Glomerular endothelial cell (primary cell): ENCODE data around the gene ZNF479. TPM values are rescaled to one million over a fixed set of nuclear protein-coding genes. Genes with fewer than 3 reads are reported as not detected.
"Not testable (repeated sequence)": the region's sequence is repeated elsewhere in the genome, so short reads cannot be mapped to it uniquely, and the experiment has no call there.

ENCODE experiments used
- DNase-seq: peaks from one replicate; pipeline ENCODE4 v3.0.0-alpha.2; 2011; ENCODE audit warnings: low read depth, low spot score; ENCODE audit errors: extremely low read depth
- total RNA-seq: library from RNA; depleted of rRNA; stranded (reverse); fragments of >200 nt; gene quantifications from 2 replicates; pipeline ENCODE4 v1.2.3, GENCODE V29; 2015

ZNF479 gene
- not detected in 2 replicates for total RNA-seq

DNA sequence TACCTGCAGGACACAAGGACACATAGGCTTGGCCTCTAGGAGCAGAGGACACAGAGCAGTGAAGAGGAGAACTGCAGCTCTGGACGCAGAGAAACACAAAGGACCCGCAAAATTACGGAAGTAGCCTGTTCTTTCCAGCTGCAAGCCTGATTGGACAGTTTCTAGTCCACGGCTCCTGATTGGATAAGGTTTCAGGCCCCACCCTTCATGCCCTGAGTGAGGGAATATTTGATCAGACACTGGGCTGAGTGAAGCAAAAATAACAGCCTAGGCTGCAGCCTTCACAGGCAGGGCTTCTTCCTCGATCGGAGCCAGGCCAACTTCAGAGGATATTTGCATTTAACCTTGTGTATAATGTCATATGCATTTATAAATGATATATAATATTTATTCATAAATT, at the start of gene ZNF479:
Gene ZNF479 (minus strand): TSS at position 101 of the 400 bp plus-strand sequence. CDS start 112 bp downstream, outside the sequence.
- not testable (repeated sequence) for DNase-seq

DNA sequence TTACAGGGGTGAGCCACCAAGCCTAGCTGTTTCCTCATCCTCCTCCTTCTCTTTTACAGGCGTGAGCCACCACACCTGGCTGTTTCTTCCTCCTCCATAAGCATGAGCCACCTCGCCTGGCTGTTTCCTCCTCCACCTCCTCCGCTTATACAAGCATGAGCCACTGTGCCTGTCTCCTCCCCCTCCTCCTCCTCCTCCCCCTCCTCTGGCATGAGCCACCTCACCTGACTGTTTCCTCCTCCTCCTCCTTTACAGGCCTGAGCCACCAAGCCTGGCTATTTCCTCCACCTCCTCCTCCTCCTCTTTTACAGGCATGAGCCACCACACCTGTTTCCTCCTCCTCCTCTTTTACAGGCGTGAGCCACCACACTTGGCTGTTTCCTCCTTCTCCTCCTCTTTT, 49.8 kb upstream of the ZNF479 start:
- no peak for DNase-seq

DNA sequence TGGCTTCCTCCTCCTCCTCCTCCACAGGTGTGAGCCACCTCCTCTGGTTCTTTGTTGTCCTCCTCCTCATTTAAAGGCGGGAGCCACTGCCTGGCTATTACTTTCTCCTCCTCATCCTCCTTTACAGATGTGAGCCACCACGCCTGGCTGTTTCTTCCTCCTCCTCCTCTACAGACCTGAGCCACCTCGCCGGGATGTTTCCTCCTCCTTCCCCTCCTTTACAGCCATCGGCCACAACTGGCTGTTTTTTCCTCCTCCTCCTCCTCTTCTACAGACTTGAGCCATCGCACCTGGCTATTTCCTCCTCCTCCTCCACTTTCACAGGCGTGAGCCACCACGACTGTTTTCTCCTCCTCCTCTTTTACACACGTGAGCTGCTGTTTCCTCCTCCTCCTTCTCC, 49.0 kb upstream of the ZNF479 start:
- no peak for DNase-seq

GRCh38 chr7:57179776-57180415, 47.7 kb upstream of the ZNF479 start:
- no peak for DNase-seq

DNA sequence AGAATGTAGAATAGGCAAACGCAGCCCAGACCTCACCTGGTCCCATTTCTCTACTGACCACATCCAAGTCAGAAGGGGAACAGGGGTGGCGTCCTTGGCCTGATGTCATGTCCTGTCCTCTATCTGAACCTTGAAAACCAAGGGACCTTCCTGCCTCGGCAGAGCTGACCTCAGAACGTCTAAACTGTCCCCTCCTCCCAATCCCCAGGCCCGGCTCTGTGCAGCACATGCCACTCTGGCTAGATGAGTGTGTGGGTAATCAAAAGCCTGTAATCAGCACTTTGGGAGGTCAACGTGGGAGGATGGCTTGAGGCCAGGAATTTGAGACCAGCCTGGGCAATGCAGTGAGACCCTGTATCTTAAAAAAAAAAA, 46.5 kb upstream of the ZNF479 start:
- no peak for DNase-seq

DNA sequence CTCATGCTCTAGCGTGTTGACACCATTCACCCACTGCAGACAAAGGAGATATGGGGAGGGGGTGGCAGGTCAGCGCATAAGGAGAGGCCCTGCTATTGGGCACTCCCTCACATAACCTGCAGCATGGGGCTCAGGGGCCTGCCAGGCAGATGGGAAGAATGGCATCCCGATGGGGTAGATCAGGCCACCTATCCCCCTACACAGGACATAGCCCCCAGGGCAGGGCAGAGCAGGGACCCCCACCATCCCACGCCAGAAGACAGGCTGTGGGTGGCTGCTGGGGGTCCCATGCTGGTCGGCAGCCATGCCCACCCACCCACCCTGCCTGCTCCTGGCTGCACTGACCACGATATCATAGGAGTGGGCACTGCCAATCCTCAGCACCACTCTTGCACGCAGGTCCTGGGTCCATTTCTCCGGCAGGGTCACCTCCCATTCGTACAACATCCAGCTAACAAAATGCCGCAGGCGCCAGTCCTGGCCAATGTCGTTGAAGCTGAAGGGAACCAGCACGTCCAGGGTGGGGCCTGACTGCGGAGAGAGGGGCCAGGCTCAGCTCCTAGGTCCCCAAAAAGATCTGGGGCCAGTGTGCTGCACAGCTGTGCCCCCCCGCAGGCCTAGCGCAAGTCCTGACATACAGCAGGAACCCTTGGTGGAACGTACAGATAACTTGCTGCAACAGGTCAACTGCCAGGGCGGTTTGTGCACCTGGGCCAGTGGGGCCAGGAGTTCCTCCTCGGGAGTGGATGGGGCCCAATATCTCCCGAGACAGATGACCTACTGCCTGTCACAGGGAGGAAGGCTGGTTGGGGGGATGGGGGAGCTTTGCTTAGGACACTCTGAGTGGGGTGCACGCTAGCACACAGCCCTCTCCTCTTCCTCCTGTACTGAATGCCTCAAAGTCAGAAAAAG, 45.9 kb upstream of the ZNF479 start:
- DNase-seq = no peak

GRCh38 chr7:57176928-57177635, 44.8 kb upstream of the ZNF479 start:
- no peak for DNase-seq

- DNase-seq = no peak
Measured at GRCh38 chr7:57165285-57165899, 33.2 kb upstream of the ZNF479 start.

DNA sequence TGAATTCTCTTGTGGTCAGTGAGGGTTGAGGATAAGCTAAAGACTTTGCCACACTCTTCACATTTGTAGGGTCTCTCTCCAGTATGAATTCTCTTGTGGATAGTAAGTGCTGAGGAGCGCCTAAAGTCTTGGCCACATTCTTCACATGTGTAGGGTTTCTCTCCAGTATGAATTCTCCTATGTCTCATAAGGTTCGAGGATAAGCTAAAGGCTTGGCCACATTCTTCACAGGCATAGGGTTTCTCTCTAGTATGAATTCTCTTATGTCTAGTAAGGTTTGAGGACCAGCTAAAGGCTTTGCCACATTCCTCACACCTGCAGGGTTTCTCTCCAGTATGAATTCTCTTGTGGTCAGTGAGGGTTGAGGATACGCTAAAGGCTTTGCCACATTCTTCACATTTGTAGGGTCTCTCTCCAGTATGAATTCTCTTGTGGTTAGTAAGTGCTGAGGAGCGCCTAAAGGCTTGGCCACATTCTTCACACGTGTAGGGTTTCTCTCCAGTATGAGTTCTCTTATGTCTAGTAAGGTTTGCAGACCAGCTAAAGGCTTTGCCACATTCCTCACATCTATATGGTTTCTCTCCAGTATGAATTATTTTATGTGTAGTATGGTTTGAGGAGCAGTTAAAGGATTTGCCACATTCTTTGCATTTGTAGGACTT, 12.0 kb downstream of the ZNF479 start:
- DNase-seq = not testable (repeated sequence)
